Measurements from ENCODE around the gene CFAP61. TPM values are rescaled to one million over a fixed set of nuclear protein-coding genes. Genes with fewer than 3 reads are reported as not detected.

Gene CFAP61
- total and polyA plus RNA-seq, 9 of the 15 experiments (the other 6 are each of a cell fraction or from before 2014, with no cell fraction given): 0.11 TPM; not detected in 8

DNA sequence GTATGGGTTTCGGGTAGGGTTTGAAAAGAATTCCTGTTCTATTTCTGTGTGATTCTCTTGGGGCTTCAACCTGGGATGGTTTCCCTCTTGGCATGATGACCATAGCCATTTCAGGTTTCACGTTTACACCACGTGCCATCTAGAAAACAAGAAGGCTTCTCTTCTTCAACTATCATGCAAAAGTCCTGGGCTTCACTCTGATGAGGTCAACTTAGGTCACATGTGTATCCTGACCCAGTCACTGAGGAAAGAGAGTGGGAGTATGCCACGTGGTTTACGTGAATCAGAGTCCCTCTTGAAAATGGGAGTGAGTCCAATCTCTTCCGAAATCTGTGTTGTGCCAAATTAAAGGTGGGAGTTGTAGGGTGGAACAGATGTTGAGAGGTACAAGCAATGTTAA, 174.2 kb downstream of the CFAP61 start (continued):
- TF ChIP-seq, protein P1, sequence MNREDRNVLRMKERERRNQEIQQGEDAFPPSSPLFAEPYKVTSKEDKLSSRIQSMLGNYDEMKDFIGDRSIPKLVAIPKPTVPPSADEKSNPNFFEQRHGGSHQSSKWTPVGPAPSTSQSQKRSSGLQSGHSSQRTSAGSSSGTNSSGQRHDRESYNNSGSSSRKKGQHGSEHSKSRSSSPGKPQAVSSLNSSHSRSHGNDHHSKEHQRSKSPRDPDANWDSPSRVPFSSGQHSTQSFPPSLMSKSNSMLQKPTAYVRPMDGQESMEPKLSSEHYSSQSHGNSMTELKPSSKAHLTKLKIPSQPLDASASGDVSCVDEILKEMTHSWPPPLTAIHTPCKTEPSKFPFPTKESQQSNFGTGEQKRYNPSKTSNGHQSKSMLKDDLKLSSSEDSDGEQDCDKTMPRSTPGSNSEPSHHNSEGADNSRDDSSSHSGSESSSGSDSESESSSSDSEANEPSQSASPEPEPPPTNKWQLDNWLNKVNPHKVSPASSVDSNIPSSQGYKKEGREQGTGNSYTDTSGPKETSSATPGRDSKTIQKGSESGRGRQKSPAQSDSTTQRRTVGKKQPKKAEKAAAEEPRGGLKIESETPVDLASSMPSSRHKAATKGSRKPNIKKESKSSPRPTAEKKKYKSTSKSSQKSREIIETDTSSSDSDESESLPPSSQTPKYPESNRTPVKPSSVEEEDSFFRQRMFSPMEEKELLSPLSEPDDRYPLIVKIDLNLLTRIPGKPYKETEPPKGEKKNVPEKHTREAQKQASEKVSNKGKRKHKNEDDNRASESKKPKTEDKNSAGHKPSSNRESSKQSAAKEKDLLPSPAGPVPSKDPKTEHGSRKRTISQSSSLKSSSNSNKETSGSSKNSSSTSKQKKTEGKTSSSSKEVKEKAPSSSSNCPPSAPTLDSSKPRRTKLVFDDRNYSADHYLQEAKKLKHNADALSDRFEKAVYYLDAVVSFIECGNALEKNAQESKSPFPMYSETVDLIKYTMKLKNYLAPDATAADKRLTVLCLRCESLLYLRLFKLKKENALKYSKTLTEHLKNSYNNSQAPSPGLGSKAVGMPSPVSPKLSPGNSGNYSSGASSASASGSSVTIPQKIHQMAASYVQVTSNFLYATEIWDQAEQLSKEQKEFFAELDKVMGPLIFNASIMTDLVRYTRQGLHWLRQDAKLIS (CRISPR knock-in tag; IDR thresholded peaks at IDR 0.05): no peak
- TF ChIP-seq ADNP (tag; IDR thresholded peaks at IDR 0.05) (no peak), HDAC3 (IDR thresholded peaks at IDR 0.05; ENCODE audit: borderline replicate concordance, partially characterized antibody) (no peak), TCF3 (CRISPR knock-in tag; IDR thresholded peaks at IDR 0.05) (no peak)
- TF ChIP-seq, protein P2, sequence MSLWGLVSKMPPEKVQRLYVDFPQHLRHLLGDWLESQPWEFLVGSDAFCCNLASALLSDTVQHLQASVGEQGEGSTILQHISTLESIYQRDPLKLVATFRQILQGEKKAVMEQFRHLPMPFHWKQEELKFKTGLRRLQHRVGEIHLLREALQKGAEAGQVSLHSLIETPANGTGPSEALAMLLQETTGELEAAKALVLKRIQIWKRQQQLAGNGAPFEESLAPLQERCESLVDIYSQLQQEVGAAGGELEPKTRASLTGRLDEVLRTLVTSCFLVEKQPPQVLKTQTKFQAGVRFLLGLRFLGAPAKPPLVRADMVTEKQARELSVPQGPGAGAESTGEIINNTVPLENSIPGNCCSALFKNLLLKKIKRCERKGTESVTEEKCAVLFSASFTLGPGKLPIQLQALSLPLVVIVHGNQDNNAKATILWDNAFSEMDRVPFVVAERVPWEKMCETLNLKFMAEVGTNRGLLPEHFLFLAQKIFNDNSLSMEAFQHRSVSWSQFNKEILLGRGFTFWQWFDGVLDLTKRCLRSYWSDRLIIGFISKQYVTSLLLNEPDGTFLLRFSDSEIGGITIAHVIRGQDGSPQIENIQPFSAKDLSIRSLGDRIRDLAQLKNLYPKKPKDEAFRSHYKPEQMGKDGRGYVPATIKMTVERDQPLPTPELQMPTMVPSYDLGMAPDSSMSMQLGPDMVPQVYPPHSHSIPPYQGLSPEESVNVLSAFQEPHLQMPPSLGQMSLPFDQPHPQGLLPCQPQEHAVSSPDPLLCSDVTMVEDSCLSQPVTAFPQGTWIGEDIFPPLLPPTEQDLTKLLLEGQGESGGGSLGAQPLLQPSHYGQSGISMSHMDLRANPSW (CRISPR knock-in tag; IDR thresholded peaks at IDR 0.05): no peak
- TF ChIP-seq, protein P3, sequence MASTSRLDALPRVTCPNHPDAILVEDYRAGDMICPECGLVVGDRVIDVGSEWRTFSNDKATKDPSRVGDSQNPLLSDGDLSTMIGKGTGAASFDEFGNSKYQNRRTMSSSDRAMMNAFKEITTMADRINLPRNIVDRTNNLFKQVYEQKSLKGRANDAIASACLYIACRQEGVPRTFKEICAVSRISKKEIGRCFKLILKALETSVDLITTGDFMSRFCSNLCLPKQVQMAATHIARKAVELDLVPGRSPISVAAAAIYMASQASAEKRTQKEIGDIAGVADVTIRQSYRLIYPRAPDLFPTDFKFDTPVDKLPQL (IDR thresholded peaks at IDR 0.05; ENCODE audit: extremely low read depth, insufficient read length): no peak
- TF ChIP-seq, protein P4, sequence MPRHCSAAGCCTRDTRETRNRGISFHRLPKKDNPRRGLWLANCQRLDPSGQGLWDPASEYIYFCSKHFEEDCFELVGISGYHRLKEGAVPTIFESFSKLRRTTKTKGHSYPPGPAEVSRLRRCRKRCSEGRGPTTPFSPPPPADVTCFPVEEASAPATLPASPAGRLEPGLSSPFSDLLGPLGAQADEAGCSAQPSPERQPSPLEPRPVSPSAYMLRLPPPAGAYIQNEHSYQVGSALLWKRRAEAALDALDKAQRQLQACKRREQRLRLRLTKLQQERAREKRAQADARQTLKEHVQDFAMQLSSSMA (CRISPR knock-in tag; IDR thresholded peaks at IDR 0.05): no peak
